Keratinocyte (primary cell): Measurements from ENCODE around the gene CBX3. TPM values are rescaled to one million over a fixed set of nuclear protein-coding genes. Genes with fewer than 3 reads are reported as not detected.

ENCODE experiments used
- DNase-seq: peaks from one replicate; pipeline ENCODE4 v3.0.0-alpha.2; 2011; ENCODE audit warnings: low read depth, missing footprints, low spot score
- FAIRE-seq: peaks from 2 replicates; lab custom pipeline; 2011; peaks lifted over from hg19 to GRCh38; lab: Jason Lieb, UNC
- H2AFZ ChIP-seq: 2 replicates; pipeline ENCODE4 v1.6.0; 2012; ENCODE audit warnings: low read length, control low read depth, inconsistent platforms; ENCODE audit not compliant: control insufficient read depth
- H3K27ac ChIP-seq: 2 replicates; pipeline ENCODE4 v1.5.1; 2011; ENCODE audit warnings: low read length; ENCODE audit not compliant: control insufficient read depth, insufficient read depth
- H3K27me3 ChIP-seq: 3 replicates; pipeline ENCODE4 v1.6.0; 2011; ENCODE audit warnings: low read length; ENCODE audit not compliant: control insufficient read depth, insufficient read depth; ENCODE audit errors: extremely low read depth
- H3K36me3 ChIP-seq, 2 experiments: 2 replicates in 1 of 2; 3 replicates in 1 of 2; pipeline ENCODE4 v1.5.1; 2011; ENCODE audit warnings: low read length in 2 of 2, mild to moderate bottlenecking in 1 of 2; ENCODE audit not compliant: control insufficient read depth in 2 of 2, insufficient read depth in 2 of 2; ENCODE audit errors: extremely low read depth in 1 of 2
- H3K4me1 ChIP-seq: 3 replicates; pipeline ENCODE4 v1.5.1; 2011; ENCODE audit warnings: low read length; ENCODE audit not compliant: control insufficient read depth, insufficient read depth; ENCODE audit errors: extremely low read depth
- H3K4me2 ChIP-seq: 3 replicates; pipeline ENCODE4 v1.6.0; 2011; ENCODE audit warnings: low read depth, low read length; ENCODE audit not compliant: control insufficient read depth, insufficient read depth; ENCODE audit errors: extremely low read depth
- H3K4me3 ChIP-seq, 3 experiments: fragments of 200-600 bp in 1 of 3; sonication (generic) in 1 of 3; 2 replicates in 2 of 3; 3 replicates in 1 of 3; pipeline ENCODE4 v1.5.1; 2011 to 2016; ENCODE audit warnings: low read length in 3 of 3, mild to moderate bottlenecking in 3 of 3, control low read depth in 2 of 3, inconsistent platforms in 1 of 3, low read depth in 1 of 3, mixed read lengths in 1 of 3, mixed run types in 1 of 3, moderate library complexity in 1 of 3; ENCODE audit not compliant: control insufficient read depth in 2 of 3, insufficient read depth in 2 of 3; ENCODE audit errors: extremely low read depth in 1 of 3
- H3K79me2 ChIP-seq: 2 replicates; pipeline ENCODE4 v1.6.0; 2012; ENCODE audit warnings: low read length; ENCODE audit not compliant: control insufficient read depth, insufficient read depth
- H3K9ac ChIP-seq: 3 replicates; pipeline ENCODE4 v1.6.0; 2011; ENCODE audit warnings: low read length; ENCODE audit not compliant: control insufficient read depth, insufficient read depth; ENCODE audit errors: extremely low read depth
- H3K9me1 ChIP-seq: 3 replicates; pipeline ENCODE4 v1.6.0; 2011; ENCODE audit warnings: low read length; ENCODE audit not compliant: control insufficient read depth, insufficient read depth; ENCODE audit errors: extremely low read depth
- H3K9me3 ChIP-seq: 2 replicates; pipeline ENCODE4 v1.5.1; 2012; ENCODE audit warnings: low read depth, low read length; ENCODE audit not compliant: control insufficient read depth
- H4K20me1 ChIP-seq: 3 replicates; pipeline ENCODE4 v1.6.0; 2011; ENCODE audit warnings: low read length; ENCODE audit not compliant: control insufficient read depth, insufficient read depth; ENCODE audit errors: extremely low read depth
- EZH2 ChIP-seq: IDR thresholded peaks from one replicate; pipeline ENCODE4 v1.6.1; 2012; ENCODE audit warnings: inconsistent platforms, mild to moderate bottlenecking, low read length, moderate library complexity
- dilution Hi-C: fragments of 300-500 bp; cut with MboI; formaldehyde crosslinking; loops from one replicate; pipeline ENCODE4 v1.7.0; 2020; ENCODE audit warnings: low sequenced_read_pairs; ENCODE audit not compliant: extremely low pct_ligation_motif_present
- polyA plus RNA-seq, 5 experiments: library from polyadenylated mRNA; depleted of rRNA in 3 of 5; stranded (reverse) in 3 of 5; stranded (forward) in 1 of 5; unstranded in 1 of 5; fragments of >200 nt; gene quantifications; 1 replicate in 1 of 5; 2 replicates in 3 of 5; 3 replicates in 1 of 5; pipeline versions ENCODE4 v1.2.1 to v1.2.3, GENCODE V29; 2011 to 2012; ENCODE audit warnings: missing spikeins in 2 of 5, low read depth in 1 of 5, low replicate concordance in 1 of 5
- TF ChIP-seq, protein P1 (sequence below), 3 experiments: IDR thresholded peaks in 1 of 3; conservative IDR thresholded peaks in 1 of 3; optimal IDR thresholded peaks in 1 of 3; 2 replicates in 2 of 3; 3 replicates in 1 of 3; pipeline versions ENCODE3 to v1.5.1; 2011; ENCODE audit warnings: low read length in 3 of 3, mild to moderate bottlenecking in 3 of 3, moderate library complexity in 2 of 3, control low read depth in 1 of 3, inconsistent platforms in 1 of 3; ENCODE audit not compliant: insufficient read depth in 2 of 3; ENCODE audit errors: extremely low read depth in 1 of 3

Gene CBX3
- polyA plus RNA-seq, 1 donor (not counting 4 experiments of a cell fraction or from before 2014, with no cell fraction given), result 161 TPM

DNA sequence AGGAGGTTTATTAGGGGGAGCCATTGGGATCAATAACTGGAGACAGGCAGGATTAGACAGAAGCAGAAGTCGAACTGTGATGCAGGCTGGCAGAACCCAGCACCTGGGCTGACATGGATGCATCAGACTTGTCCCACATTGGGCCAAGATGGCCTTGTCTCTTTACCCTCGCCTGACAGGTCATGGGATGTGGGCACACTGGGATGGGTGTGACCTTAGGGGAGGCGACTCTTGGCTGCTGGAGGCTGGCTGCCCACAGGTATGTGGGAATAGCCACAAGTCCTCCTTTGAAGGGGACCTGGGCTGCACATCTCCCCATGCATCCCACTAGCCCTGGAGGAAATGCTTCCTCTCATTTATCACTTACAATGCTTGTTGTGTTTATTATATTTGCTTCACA lies 32.3 kb upstream of the CBX3 start:
- Histone ChIP-seq H3K4me3 (no peak overlapping the region), H3K27me3 (no peaks in the 10 kb centered on the region), H3K79me2 (peaks cover 4% of the 10 kb centered on the region), H3K9me1 (no peaks in the 10 kb centered on the region), H3K9me3 (no peaks in the 10 kb centered on the region), H4K20me1 (no peaks in the 10 kb centered on the region), H3K27ac (no peak overlapping the region), H3K4me2 (no peak overlapping the region), H3K4me1 (no peaks in the 10 kb centered on the region), H2AFZ (no peak overlapping the region), H3K9ac (no peak overlapping the region), H3K36me3 (no peaks in the 10 kb centered on the region)
- dilution Hi-C loops, result no loop called here
- FAIRE-seq (no peak), DNase-seq (no peak)
- TF ChIP-seq, protein P1, sequence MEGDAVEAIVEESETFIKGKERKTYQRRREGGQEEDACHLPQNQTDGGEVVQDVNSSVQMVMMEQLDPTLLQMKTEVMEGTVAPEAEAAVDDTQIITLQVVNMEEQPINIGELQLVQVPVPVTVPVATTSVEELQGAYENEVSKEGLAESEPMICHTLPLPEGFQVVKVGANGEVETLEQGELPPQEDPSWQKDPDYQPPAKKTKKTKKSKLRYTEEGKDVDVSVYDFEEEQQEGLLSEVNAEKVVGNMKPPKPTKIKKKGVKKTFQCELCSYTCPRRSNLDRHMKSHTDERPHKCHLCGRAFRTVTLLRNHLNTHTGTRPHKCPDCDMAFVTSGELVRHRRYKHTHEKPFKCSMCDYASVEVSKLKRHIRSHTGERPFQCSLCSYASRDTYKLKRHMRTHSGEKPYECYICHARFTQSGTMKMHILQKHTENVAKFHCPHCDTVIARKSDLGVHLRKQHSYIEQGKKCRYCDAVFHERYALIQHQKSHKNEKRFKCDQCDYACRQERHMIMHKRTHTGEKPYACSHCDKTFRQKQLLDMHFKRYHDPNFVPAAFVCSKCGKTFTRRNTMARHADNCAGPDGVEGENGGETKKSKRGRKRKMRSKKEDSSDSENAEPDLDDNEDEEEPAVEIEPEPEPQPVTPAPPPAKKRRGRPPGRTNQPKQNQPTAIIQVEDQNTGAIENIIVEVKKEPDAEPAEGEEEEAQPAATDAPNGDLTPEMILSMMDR (optimal IDR thresholded peaks at IDR 0.05 in 1 of 3, IDR thresholded peaks at IDR 0.05 in 1 of 3, conservative IDR thresholded peaks at IDR 0.05 in 1 of 3; ENCODE audit: extremely low read depth in 1 of 3, insufficient read depth in 2 of 3, low read length in 3 of 3), result no peak
- TF ChIP-seq EZH2, result no peak

DNA sequence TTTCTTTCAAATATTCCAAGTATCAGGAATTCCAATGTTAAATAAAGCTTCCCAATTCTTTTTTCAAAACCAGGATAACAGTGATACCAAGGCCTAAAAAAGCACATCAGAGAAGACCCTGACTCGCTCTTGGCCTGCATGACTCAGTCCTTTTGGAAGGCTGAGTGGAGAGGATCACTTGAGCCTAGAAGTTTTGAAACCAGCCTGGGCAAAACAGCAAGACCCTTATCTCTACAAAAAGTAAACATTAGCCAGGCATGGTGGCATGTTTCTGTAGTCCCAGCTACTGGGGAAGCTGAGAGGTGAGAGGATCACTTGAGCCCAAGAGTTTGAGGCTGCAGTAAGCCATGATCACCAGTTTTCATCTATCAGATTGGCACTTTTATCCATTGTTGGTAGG lies 30.9 kb upstream of the CBX3 start:
- Histone ChIP-seq H3K27ac (no peak overlapping the region), H3K9me1 (no peaks in the 10 kb centered on the region), H4K20me1 (no peaks in the 10 kb centered on the region), H2AFZ (no peak overlapping the region), H3K27me3 (no peaks in the 10 kb centered on the region), H3K9ac (no peak overlapping the region), H3K9me3 (no peaks in the 10 kb centered on the region), H3K4me2 (no peak overlapping the region), H3K4me1 (no peaks in the 10 kb centered on the region), H3K79me2 (peaks cover 4% of the 10 kb centered on the region), H3K36me3 (no peaks in the 10 kb centered on the region), H3K4me3 (no peak overlapping the region)
- dilution Hi-C loops, result no loop called here
- FAIRE-seq (no peak), DNase-seq (no peak)
- TF ChIP-seq, protein P1 (optimal IDR thresholded peaks at IDR 0.05 in 1 of 3, IDR thresholded peaks at IDR 0.05 in 1 of 3, conservative IDR thresholded peaks at IDR 0.05 in 1 of 3; ENCODE audit: extremely low read depth in 1 of 3, insufficient read depth in 2 of 3, low read length in 3 of 3), result no peak
- no peak for TF ChIP-seq EZH2
